GM18907 (cell line): ENCODE measurements around the gene VANGL2.
"Not testable (repeated sequence)": the region's sequence is repeated elsewhere in the genome, so short reads cannot be mapped to it uniquely, and the experiment has no call there.

Experiments
- ATAC-seq: cut with Tn5 transposase; IDR thresholded peaks from one replicate; pipeline ENCODE4 v1.9.1; 2021; ENCODE audit warnings: mild to moderate bottlenecking, moderate library complexity; ENCODE audit not compliant: unreplicated experiment

Gene VANGL2

GRCh38 chr1:160369087-160369486 lies 31.3 kb upstream of the VANGL2 start:
- no peak for ATAC-seq

- no peak for ATAC-seq
These were observed 29.6 kb upstream of the VANGL2 start for GRCh38 chr1:160370561-160371345.

DNA sequence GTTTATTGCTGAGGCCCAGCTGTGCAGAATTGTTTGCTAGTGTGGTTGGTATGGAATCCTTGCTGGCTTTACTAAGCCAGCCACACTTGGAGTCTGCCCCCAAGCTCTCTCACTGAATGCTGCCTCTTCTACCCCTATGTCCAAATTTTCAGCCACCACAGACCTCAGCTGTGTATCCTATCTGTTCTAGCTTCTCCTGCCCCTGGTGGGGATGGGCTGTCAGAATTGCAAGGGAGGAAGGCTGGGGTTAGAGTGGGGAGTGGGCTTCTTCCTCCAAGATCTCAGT lies 29.1 kb upstream of the VANGL2 start:
- no peak for ATAC-seq

DNA sequence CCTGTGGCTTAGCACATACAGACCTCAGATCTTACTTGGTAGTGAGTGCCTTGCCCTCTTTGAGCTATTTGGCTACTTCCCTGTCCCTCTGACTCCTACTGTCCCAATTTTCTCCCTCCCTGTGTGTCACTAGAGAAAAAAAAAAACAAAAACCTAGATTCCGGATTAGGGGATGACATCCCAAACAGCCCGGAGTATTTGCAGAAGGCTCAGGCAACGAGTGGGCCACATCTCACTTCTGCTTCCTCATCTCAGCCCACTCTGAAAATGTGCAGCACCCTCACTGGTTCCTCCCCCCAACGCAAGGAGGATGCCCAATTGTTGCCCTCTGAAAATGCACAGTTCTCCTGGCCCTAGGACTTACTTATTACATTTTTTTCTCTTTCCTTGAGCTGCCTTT lies 28.6 kb upstream of the VANGL2 start:
- no peak for ATAC-seq

GRCh38 chr1:160373696-160374095 lies 26.7 kb upstream of the VANGL2 start:
- no peak for ATAC-seq

DNA sequence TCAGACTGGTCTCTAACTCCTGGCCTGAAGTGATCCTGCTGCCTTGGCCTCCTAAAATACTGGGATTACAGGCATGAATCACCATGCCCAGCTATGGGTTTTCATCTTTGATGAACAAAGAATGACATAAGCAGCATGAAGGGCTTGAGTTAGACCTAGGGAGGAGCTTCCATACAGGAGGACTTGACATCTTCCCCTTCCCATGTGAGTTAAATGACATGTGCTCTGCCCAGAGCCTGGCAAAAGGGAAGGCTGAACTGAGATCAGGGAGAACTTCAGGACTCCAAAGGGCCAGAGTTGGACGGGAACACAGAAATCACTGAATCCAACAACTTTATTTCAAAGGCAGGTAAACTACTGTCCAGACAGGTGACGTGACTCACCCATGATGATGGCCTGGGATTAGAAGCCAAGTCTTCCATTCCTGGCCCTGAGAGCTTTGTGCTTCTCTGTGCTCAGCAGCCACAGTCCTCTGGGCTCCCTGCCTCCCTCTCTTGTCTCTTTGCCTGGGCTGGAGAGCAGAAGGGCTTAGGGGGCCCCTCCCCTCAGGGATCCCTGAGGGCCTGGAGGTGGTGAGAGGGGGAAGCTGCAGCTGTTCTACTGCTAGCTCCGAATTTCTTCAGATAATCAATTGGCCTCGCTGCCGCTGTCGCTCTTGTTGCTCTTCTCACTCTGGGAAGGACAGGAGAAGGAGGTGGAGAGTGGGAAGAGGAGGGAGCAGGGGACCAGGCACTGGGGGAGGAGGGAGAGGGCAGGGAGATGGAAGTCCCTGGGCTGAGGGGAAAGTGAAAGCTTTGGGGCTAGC lies 25.9 kb upstream of the VANGL2 start:
- no peak for ATAC-seq

GRCh38 chr1:160375788-160376524 lies 24.4 kb upstream of the VANGL2 start:
- no peak for ATAC-seq

- ATAC-seq: peak; percentile 62
These were observed 23.7 kb upstream of the VANGL2 start for GRCh38 chr1:160376525-160377131.

GRCh38 chr1:160377585-160378206 lies 22.7 kb upstream of the VANGL2 start:
- ATAC-seq: no peak

GRCh38 chr1:160384812-160385211 lies 15.6 kb upstream of the VANGL2 start:
- ATAC-seq: not testable (repeated sequence)

- not testable (repeated sequence) for ATAC-seq
These were observed 12.0 kb upstream of the VANGL2 start for GRCh38 chr1:160388406-160388805.

DNA sequence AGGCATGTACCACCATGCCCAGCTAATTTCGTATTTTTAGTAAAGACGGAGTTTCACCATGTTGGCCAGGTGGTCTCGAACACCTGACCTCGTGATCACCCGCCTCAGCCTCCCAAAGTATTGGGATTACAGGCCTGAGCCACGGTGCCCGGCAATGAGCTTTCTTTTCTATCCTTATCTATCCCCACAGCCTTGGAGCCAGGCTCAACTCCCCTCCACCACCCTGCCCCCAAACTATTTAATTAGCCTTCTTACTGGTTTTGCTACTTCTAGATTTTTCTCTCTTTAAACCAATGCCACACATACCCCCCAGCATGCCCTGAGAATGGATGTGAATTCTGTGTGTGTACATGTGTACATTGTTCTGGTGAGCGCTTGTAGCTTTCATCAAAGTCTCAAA lies 5.7 kb upstream of the VANGL2 start:
- ATAC-seq: no peak

DNA sequence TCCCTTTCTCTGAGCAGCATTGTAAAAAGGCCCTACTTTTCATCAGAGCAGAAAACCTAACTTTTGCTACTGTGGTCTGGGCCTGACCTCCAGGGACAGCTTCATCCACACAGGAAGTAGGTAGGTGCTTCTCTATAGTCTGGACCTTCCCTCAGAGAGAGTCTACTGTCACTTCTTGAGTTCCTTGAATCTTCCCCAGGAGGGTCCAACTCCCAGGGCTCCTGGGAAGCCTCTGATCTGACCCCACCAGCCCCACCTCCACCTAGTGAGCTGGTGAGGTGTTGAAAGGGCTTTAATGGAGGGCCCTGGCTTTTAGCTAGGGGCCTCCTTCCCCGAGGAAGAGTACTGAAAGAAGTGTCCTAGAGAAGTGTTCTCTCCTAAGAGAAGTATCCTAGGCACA lies 2.7 kb upstream of the VANGL2 start:
- ATAC-seq: no peak

GRCh38 chr1:160398823-160399222 lies 1.5 kb upstream of the VANGL2 start:
- no peak for ATAC-seq

- ATAC-seq: no peak
These were observed 681 bp upstream of the VANGL2 start for GRCh38 chr1:160399544-160400222.

- ATAC-seq: no peak
These were observed 502 bp downstream of the VANGL2 start for GRCh38 chr1:160400646-160401486.

DNA sequence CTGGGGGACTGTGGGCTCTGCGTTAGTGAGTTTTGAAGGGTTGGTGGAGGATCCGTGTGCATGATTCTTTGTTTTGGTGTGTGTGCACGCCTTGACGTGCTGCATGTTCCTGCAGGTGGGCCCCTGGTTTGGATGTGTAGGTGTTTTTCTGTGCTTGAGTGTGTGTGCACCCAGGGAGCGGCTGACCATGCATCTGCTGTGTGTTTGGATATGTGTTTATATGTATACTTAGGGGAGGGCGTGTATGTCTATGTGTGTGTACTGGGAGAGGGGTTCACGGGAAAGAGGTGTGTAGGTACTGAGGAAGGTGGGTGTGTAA lies 1.1 kb downstream of the VANGL2 start:
- no peak for ATAC-seq

GRCh38 chr1:160402001-160402795 lies 1.8 kb downstream of the VANGL2 start:
- ATAC-seq: no peak

GRCh38 chr1:160403244-160403643 lies 2.9 kb downstream of the VANGL2 start:
- ATAC-seq: no peak
